BJ (cell line): ENCODE results near the gene TERB2. TPM values are rescaled to one million over a fixed set of nuclear protein-coding genes. Genes with fewer than 3 reads are reported as not detected.

Experiments
- CTCF ChIA-PET: fragments of 350-600 bp; formaldehyde crosslinking; extraction: SDS; loops from one replicate; lab custom pipeline; 2021; ENCODE audit warnings: antibody characterized with exemption, inconsistent platforms; lab: Yijun Ruan, JAX
- POLR2A ChIA-PET: fragments of 300-600 bp; sonication (Branson Sonifier 250); formaldehyde crosslinking; extraction: SDS; loops from one replicate; lab custom pipeline; 2021; ENCODE audit warnings: antibody characterized with exemption; lab: Charles Lee
- DNase-seq: peaks from one replicate; pipeline ENCODE4 v3.0.0-alpha.2; 2011; ENCODE audit warnings: low read depth
- H3K27me3 ChIP-seq: 2 replicates; pipeline ENCODE4 v1.6.0; 2011; ENCODE audit warnings: low read length; ENCODE audit not compliant: control insufficient read depth, insufficient read depth
- H3K36me3 ChIP-seq: 2 replicates; pipeline ENCODE4 v1.5.1; 2011; ENCODE audit warnings: low read length; ENCODE audit not compliant: control insufficient read depth, insufficient read depth
- H3K4me3 ChIP-seq: 2 replicates; pipeline ENCODE4 v1.5.1; 2011; ENCODE audit warnings: low read depth, mild to moderate bottlenecking, control low read depth, low read length
- CTCF ChIP-seq: IDR thresholded peaks from 2 replicates; pipeline ENCODE4 v1.5.1; 2011; ENCODE audit warnings: low read depth, mild to moderate bottlenecking, control low read depth, inconsistent platforms, low read length, moderate library complexity; ENCODE audit not compliant: insufficient read depth
- polyA plus RNA-seq: library from polyadenylated mRNA; depleted of rRNA; stranded (reverse); fragments of >200 nt; gene quantifications from 2 replicates; pipeline ENCODE4 v1.2.3, GENCODE V29; 2011; rRNA removed
- small RNA-seq: library from RNA; depleted of rRNA; stranded (forward); fragments of <200 nt; gene quantifications from one replicate; pipeline ENCODE3, GENCODE V24; 2012; ENCODE audit warnings: low replicate concordance, low read depth; ENCODE audit not compliant: insufficient read length

The TERB2 gene
- polyA plus RNA-seq, 1 experiment = not detected

DNA sequence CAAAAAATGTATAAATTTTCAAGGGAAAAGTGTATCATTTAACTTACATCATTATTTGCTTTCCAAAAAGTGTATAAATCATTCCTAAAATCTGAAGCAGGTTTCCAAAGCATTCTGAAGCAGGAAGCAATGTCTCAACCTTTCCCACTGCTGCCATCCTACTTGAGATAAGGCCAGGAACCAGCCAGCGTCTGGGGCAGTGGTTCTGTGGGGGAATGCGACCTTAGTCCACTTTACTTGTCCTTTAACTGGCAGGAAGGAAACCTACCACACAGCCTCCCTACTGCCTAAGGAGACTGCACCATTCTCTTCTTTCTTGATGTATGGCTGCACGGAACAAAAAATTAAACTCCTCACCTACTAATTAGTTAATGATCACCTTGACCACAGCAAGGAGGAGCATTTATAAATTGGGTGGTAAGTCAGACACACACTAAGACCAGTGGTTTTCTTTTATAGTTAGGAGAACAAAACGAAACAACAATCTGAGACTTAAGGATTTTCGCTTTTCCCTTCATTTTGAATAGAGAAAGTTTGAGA, 70.2 kb downstream of the TERB2 start:
- POLR2A ChIA-PET = no interaction called here
- no peak overlapping the region for H3K4me3 ChIP-seq
- H3K36me3 ChIP-seq = no peaks in the 10 kb centered on the region
- H3K27me3 ChIP-seq = no peaks in the 10 kb centered on the region; the same call in 1 of the 2 replicates
- TF ChIP-seq CTCF = no peak
- CTCF ChIA-PET = no interaction called here
- DNase-seq = no peak

- Histone ChIP-seq H3K4me3 (no peak overlapping the region), H3K27me3 (no peaks in the 10 kb centered on the region), H3K36me3 (no peaks in the 10 kb centered on the region)
- ChIA-PET CTCF (no interaction called here), POLR2A (no interaction called here)
- TF ChIP-seq CTCF = no peak
- DNase-seq = no peak
Measured at GRCh38 chr15:45027220-45027619, 70.7 kb downstream of the TERB2 start.

Small RNA genes within 50 kb of the gene (small RNA-seq; reads per million reads assigned to genes)
- gene RNU1-78P = not detected
- not detected for gene RNU6-1108P
- not detected for gene RNU6-1332P
- gene RNU6-966P = not detected

Other genes starting within 250 kb of the TERB2 start
- gene PATL2, start 245.4 kb upstream of the TERB2 start, polyA plus RNA-seq = 0.09 and 0.12 TPM in 2 replicates
- gene B2M, start 245.2 kb upstream of the TERB2 start, polyA plus RNA-seq = 2,480 and 4,424 TPM in 2 replicates
- 10.8 and 15.3 TPM in 2 replicates for gene TRIM69, start 220.2 kb upstream of the TERB2 start, polyA plus RNA-seq
- 20.7 and 30.4 TPM in 2 replicates for gene SORD, start 66.5 kb downstream of the TERB2 start, polyA plus RNA-seq
- not detected in 2 replicates for gene DUOX2, start 157.5 kb downstream of the TERB2 start, polyA plus RNA-seq
- gene DUOXA2, start 157.6 kb downstream of the TERB2 start, polyA plus RNA-seq = not detected in 2 replicates
- gene DUOXA1, start 173.2 kb downstream of the TERB2 start, polyA plus RNA-seq = not detected in 2 replicates
- 0.09 TPM in 1 of 2 replicates, not detected in the other for gene DUOX1, start 173.3 kb downstream of the TERB2 start, polyA plus RNA-seq
- gene SHF, start 231.3 kb downstream of the TERB2 start, polyA plus RNA-seq = 3.9 and 5.2 TPM in 2 replicates